Measurements from ENCODE around the gene NCAN.

- TF ChIP-seq CTCF (IDR thresholded peaks at IDR 0.05; ENCODE audit: low read depth, low read length, missing input control) (no peak), EGR1 (IDR thresholded peaks at IDR 0.05; ENCODE audit: low read depth in 2 of 2) (no peak), HNF4G (IDR thresholded peaks at IDR 0.05) (no peak), GABPA (IDR thresholded peaks at IDR 0.05 in 1 of 2, conservative IDR thresholded peaks at IDR 0.05 in 1 of 2) (no peak), TAF1 (conservative IDR thresholded peaks at IDR 0.05) (no peak), RXRA (IDR thresholded peaks at IDR 0.05) (no peak), JUND (IDR thresholded peaks at IDR 0.05) (no peak), ZBTB33 (IDR thresholded peaks at IDR 0.05) (no peak), SP1 (IDR thresholded peaks at IDR 0.05) (no peak)
Observed at GRCh38 chr19:19276851-19277250, 65.1 kb downstream of the NCAN start.

All from liver (tissue), 3 donors.